Choroid plexus epithelial cell (primary cell): Measurements from ENCODE around the gene TUSC1.
A peak's percentile ranks its signal among the peaks of the same experiment; 100 is the strongest.

ENCODE experiments used
- DNase-seq: peaks from one replicate; pipeline ENCODE4 v3.0.0-alpha.2; 2010; ENCODE audit warnings: low read depth
- H3K4me3 ChIP-seq: 2 replicates; pipeline ENCODE4 v1.5.1; 2011; ENCODE audit warnings: low read depth, mild to moderate bottlenecking, control low read depth, low read length, moderate library complexity
- TF ChIP-seq, protein P1 (sequence below): conservative IDR thresholded peaks from 2 replicates; pipeline ENCODE4 v1.5.1; 2011; ENCODE audit warnings: low read depth, mild to moderate bottlenecking, control low read depth, inconsistent platforms, low read length, moderate library complexity

TUSC1 gene

DNA sequence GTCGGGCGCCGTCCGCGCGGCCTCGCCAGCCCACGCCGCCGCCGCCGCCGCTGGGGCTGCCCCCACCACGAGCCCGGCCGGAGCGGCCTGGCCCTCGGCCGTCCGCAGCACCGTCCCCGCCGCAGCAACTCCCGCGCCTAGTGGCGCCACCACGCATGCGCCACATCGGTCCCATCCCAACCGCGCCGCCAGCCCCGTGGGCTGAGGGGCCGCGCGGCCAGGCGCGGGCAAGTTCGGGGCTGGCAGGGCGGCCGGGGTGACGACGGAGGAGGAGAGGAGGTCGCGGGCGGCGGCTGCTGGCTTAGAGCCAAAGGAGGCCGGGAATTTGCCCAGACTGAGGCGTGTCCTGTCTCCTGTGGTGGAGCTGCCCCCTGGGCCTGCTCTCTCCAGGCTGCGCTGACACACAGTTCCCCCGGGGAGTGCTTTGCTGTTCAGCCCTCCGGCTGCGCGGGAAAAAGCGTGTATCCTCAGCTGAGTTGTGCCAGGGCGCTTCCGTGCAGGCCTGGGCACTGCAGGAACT, at the start of gene TUSC1:
Gene TUSC1 (minus strand): TSS at position 298 of the 520 bp plus-strand sequence. CDS start 132 bp downstream, at position 166.
- peak; percentile 63 for DNase-seq
- TF ChIP-seq, protein P1, sequence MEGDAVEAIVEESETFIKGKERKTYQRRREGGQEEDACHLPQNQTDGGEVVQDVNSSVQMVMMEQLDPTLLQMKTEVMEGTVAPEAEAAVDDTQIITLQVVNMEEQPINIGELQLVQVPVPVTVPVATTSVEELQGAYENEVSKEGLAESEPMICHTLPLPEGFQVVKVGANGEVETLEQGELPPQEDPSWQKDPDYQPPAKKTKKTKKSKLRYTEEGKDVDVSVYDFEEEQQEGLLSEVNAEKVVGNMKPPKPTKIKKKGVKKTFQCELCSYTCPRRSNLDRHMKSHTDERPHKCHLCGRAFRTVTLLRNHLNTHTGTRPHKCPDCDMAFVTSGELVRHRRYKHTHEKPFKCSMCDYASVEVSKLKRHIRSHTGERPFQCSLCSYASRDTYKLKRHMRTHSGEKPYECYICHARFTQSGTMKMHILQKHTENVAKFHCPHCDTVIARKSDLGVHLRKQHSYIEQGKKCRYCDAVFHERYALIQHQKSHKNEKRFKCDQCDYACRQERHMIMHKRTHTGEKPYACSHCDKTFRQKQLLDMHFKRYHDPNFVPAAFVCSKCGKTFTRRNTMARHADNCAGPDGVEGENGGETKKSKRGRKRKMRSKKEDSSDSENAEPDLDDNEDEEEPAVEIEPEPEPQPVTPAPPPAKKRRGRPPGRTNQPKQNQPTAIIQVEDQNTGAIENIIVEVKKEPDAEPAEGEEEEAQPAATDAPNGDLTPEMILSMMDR = no peak
- H3K4me3 ChIP-seq = peak within 1 kb of the TSS; percentile 66

DNA sequence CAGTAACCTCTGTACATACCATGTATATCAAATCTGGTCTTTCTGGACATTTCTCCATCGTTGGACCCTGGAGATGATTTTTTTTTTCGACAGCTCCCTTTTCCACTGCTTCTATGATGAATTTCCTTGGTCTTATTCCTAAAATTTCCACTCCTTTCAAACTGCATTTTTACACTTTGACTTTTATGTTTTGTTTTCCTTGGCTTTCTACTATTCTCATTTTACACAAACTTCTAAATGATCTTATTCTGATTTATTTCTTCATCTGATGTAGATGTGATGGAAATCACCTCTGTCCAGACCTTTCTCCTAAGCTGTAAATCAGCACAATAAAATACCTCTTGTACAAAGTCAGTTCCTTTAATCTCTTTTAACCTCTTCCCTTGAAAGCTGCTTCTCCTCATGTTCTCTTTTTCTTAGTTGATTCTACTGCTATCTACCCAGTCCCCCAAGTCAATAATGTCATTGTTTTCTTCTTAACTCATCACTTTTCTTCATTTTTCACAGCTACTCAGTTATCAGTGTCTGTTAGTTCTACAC, 48.7 kb upstream of the TUSC1 start:
- DNase-seq = no peak
- TF ChIP-seq, protein P1 = no peak
- H3K4me3 ChIP-seq = no peak overlapping the region

DNA sequence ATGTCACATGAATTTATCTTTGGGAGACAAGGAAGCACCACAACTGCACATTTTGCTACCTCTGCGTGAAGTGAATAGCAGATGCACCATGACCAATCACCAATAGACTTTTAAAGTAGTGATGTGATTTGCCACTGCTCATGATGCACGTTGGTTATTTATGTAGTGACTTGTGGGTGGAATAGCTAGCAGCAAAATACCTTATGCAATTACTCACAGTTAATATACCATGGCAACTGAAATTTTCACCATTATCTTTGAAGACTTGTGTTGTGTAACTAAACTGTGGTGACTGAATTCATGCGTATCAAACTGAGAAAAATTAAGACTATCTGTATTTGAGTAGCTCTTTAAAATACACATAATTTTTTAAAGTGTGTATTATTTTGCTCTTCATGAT, 46.2 kb upstream of the TUSC1 start:
- H3K4me3 ChIP-seq = no peak overlapping the region
- TF ChIP-seq, protein P1 = no peak
- DNase-seq = peak; percentile 1

DNA sequence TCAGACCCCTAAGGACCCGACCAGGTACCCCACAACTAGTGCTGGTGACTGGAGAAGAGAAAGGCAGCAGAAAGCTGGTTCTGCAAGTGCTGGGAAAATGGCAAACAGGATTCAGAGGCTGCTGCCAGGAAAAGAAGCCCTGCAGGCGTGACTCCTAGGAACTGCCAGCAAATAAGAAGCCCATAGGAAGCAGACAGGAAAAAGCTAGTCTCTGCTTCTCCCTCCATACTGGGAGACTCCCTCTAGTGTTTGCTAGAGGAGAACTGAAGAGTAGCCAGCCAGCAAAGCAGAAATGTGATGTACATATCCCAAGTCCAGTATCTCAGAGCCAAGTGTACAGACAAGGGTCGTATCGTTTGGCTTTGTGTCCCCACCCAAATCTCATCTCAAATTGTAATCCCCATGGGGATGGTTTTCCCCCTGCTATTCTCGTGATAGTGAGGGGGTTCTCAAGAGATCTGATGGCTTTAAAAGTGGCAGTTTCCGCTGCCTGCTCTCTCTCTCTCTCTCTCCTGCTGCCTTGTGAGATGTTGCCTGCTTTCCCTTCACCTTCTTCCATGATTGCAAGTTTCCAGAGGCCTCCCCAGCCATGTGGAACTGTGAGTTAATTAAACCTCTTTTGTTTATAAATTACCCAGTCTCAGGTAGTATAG, 38.1 kb upstream of the TUSC1 start:
- TF ChIP-seq, protein P1 = peak; percentile 57
- peak; percentile 57 for DNase-seq

DNA sequence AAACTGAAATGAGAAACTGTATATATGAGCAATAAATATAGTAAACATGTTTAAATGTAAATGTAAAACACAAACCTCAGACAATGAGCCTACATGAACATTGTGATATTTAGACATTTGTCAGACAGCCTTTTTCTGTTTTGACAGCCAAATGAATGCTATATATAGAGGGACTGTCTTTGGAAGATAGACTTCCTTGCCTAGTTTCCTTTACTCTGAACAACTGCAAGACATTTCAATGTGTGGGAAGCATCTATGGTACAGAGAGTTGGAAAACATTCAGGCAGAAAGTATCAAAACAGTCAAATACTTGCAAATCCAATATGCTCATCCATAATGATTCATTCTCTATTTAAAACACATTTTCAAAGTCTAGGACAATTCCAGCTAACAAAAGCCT, 31.7 kb upstream of the TUSC1 start:
- TF ChIP-seq, protein P1 = no peak

More for the DNA sequence above, 38.1 kb upstream of the TUSC1 start:
- no peak overlapping the region for H3K4me3 ChIP-seq

DNA sequence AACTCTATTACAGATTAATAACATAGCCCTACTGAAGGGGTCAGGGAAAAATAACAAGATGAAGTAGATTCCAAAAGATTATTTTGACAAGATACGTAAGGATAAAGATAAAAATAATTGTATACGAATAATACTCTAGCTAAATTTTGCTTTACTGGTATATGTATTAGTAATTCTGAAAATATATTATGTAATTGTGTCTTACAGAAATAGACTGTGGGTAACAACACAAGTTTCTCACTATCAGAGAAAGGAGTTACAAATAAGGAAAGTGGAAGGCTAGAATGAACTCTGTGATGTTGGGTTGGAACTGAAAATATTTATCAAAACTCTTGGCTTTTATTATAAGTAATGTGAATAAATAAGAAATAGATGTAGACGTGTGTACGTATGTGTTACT, 26.6 kb upstream of the TUSC1 start:
- TF ChIP-seq, protein P1 = no peak
- H3K4me3 ChIP-seq = no peak overlapping the region
- DNase-seq = no peak

More for the DNA sequence above, 31.7 kb upstream of the TUSC1 start:
- no peak for DNase-seq
- no peak overlapping the region for H3K4me3 ChIP-seq
